GM13977 (cell line): ENCODE measurements around the gene SYS1.

ENCODE experiments used
- DNase-seq: peaks from one replicate; pipeline ENCODE4 v3.0.0; 2012; ENCODE audit warnings: low spot score
- in situ Hi-C: fragments of 300-500 bp; cut with MboI; formaldehyde crosslinking; loops from one replicate; pipeline ENCODE4 v1.12.0; 2022; ENCODE audit warnings: low sequenced_read_pairs, low pct_unique_long_range_greater_than_20kb, mixed read lengths, inconsistent platforms; ENCODE audit not compliant: unreplicated experiment
- TF ChIP-seq, protein P1 (sequence below): IDR thresholded peaks from 2 replicates; pipeline ENCODE4 v1.5.1; 2012; ENCODE audit warnings: mild to moderate bottlenecking, control low read depth; ENCODE audit not compliant: insufficient read depth; ENCODE audit errors: extremely low read depth, missing control alignments

SYS1 gene

DNA sequence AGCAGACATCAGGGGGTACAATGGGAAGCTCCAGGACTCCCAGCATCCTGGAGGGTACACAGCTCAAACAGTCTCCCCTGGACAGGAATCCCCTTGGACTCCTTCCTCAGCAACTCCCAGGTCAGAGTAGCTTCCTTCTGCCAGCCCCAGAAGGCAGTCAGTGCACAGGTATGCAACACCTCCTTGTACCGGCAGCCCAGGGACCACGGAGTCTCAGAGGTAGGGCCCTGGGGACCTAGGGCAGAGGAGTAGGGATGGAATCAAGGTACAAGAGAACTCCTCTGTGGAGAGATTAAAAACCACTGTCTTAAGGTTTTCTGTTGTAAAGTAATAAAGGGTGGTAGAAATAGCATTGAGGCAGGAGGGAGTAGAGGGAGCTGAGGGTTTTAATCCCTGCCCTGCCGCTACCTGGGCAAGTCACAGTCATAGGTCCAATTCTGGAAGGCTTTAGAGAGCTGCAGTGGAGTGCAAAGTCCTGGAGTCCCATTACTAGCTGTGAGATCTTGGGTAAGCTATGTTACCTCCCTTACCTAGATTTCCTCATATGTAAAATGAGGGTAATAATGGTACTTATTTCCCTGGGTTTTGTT lies 7.7 kb downstream of the SYS1 start:
- DNase-seq: no peak
- in situ Hi-C loops: no loop called here
- TF ChIP-seq, protein P1, sequence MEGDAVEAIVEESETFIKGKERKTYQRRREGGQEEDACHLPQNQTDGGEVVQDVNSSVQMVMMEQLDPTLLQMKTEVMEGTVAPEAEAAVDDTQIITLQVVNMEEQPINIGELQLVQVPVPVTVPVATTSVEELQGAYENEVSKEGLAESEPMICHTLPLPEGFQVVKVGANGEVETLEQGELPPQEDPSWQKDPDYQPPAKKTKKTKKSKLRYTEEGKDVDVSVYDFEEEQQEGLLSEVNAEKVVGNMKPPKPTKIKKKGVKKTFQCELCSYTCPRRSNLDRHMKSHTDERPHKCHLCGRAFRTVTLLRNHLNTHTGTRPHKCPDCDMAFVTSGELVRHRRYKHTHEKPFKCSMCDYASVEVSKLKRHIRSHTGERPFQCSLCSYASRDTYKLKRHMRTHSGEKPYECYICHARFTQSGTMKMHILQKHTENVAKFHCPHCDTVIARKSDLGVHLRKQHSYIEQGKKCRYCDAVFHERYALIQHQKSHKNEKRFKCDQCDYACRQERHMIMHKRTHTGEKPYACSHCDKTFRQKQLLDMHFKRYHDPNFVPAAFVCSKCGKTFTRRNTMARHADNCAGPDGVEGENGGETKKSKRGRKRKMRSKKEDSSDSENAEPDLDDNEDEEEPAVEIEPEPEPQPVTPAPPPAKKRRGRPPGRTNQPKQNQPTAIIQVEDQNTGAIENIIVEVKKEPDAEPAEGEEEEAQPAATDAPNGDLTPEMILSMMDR: no peak

DNA sequence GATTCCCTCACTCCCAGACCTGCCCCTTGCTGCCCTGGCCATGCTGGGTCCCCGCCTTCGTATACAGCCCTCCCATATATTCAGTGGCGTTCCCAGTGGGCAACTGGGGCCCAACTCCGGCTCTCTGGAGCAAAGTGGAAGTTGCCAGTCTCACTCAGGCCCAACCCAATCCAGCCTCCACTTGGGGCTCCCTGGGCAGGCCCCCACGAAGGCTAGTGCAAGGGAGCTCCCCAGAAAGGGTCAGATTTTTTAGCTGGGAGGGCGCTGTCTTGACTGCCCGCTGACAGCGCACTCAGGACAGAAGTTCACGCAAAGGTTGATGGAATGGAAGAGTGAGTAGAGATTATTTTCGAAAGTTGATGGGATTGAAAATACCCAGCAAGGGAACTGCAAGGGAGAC lies 9.3 kb downstream of the SYS1 start:
- in situ Hi-C loops: no loop called here
- TF ChIP-seq, protein P1: no peak
- no peak for DNase-seq

DNA sequence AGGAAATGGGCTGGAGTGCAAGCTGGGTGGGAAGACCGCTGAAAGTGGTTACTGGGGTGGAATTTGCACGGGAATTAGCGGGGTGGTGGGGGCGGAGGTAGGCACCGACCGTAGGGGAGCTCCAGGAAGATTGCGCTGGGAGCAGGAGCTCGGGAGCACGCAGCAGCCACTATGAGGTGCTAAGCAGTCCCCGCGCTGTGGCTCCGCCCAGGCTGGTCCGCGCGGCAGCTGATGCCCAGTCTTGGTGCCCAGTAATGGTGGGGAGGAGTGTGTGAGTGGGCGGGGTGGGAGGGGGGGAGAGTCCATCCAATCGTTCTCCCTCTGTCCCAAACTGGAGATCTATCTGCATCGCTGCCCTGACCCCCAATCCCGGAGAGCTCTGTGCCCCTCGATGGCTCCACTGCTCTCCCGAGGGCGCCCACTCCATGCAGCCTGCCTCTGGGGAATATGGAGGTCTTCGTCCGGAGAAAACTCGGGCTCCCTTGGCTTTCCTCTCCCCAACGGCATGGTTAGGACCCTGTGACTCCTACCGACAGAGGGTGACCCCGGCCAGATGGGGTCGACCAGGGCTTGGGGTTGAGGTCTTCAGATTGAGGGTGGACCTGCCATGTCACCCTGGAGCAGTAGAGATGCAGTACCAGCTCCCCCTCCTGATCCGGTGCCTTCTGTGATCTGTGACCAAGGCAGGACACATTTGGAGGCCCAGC lies 9.8 kb downstream of the SYS1 start:
- no peak for DNase-seq
- in situ Hi-C loops: no loop called here

DNA sequence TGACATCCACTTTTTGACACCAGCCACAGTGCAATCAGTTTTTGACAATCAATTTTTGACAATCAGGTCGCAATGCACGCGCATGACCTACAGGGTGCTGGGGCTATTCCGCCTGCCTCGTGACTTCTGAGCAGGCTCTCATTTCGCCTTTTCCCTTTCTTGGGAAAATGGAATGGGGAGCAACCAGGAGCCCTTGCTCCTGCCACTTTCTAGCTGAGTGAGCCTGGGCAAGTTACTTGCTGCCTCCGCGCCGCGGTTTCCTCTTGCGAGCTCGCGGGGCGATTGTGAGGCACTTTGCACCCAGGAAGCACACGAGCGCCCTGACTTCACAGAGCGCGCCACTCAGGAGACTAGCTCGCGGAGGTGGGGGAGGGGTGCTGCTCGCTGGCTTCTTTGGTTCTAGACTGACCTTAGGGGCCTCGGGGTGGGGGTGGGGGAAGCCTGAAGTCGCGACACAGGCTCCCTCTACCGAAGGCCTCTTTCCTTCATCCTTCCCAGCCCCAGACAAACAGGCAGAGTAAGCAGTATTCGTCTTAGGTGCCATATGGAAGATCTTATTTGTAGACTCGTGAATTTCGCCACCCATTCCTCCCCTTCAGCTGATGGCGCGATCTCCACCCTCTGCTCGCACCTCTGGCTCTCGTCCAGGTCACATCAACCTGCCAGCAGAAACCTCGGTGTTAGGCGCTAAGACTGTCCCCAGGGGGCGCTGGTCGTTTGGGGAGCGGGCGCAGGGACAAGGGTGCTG lies 10.6 kb downstream of the SYS1 start:
- in situ Hi-C loops: no loop called here
- TF ChIP-seq, protein P1: peak; percentile 95
- peak; percentile 81 for DNase-seq

More for the DNA sequence above, 9.8 kb downstream of the SYS1 start:
- TF ChIP-seq, protein P1: no peak

DNA sequence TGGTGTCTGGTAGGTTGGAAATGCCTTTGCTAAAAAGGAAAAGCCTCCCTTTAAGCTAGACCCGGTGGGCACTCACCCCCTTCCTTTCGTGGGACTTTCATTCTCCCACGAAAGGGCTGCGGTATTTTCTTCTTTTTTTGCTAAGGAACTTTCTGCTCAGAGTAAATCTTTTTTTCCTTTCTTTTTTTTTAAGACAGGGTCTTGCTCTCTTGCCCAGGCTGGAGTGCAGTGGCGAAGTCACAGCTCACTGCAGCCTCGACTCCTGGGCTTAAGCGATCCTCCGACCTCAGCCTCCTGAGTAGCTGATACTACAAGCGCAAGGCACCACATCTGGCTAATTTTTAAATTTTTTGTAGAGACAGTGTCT lies 11.1 kb downstream of the SYS1 start:
- in situ Hi-C loops: no loop called here
- TF ChIP-seq, protein P1: peak; percentile 3

DNA sequence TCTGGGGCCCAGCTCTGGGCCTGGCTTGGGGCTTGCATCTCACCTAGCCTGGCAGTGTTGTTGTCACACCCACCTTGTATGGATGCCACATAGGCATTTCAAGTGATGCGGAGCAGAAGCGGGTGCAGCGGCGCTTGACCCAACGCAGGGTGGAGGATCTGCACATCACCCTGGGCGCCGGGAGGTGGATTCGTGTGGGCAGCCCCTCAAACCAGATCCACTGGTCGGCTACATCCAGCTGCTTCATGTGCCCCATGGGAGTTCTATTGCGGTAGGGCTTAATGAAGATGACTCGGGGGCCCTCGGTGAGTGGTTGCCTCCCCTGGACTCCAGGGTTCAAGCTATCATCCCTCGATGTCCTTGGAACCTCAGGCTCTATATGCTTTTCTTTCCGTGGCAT lies 12.0 kb downstream of the SYS1 start:
- in situ Hi-C loops: no loop called here
- TF ChIP-seq, protein P1: no peak
- DNase-seq: no peak

More for the DNA sequence above, 11.1 kb downstream of the SYS1 start:
- DNase-seq: no peak
